ENCODE results near the gene NR1I3.
A peak's percentile ranks its signal among the peaks of the same experiment; 100 is the strongest.

The NR1I3 gene

DNA sequence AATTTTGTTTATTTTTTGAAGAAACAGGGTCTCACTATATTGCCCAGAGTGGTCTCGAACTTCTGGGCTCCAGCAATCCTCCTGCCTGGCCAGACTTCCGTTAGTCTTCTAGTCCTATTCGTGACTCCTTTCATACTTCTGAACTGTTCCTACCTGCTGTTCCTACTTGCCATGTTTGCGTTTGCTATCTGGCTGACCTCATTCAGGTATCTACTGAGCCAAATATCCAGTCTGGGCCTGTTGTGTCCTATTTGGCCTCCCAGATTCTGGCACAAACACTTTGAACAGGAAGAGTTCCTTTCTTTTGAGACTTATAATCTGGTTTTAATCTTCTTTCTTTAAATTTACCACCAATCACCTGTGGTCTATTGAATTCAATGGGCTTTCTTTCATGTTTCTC is 6.9 kb upstream of the NR1I3 start:
- H3K4me3 ChIP-seq (ENCODE audit: low read depth, low read length): no peak overlapping the region
- DNase-seq (ENCODE audit: low read depth): no peak
- TF ChIP-seq, protein P1, sequence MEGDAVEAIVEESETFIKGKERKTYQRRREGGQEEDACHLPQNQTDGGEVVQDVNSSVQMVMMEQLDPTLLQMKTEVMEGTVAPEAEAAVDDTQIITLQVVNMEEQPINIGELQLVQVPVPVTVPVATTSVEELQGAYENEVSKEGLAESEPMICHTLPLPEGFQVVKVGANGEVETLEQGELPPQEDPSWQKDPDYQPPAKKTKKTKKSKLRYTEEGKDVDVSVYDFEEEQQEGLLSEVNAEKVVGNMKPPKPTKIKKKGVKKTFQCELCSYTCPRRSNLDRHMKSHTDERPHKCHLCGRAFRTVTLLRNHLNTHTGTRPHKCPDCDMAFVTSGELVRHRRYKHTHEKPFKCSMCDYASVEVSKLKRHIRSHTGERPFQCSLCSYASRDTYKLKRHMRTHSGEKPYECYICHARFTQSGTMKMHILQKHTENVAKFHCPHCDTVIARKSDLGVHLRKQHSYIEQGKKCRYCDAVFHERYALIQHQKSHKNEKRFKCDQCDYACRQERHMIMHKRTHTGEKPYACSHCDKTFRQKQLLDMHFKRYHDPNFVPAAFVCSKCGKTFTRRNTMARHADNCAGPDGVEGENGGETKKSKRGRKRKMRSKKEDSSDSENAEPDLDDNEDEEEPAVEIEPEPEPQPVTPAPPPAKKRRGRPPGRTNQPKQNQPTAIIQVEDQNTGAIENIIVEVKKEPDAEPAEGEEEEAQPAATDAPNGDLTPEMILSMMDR (conservative IDR thresholded peaks at IDR 0.05; ENCODE audit: low read depth, low read length): no peak

DNA sequence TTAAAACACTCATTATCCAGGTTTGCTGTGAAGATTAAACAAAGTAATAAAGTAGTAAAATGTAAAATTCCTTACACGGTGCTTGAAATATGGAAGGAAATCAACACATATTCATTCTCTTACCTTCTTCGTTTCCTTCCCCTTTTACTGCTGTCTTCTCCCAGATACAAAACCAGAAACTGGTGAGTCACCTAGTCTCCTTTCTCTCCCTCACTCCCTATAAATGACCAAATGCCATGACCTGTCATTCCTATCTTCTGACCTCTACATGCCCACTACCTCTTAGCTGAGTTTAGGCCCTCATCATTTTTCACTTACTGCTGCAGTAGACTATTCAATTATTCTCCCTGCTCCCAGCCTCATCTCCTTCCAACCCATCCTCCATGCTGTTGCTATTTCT is 4.3 kb upstream of the NR1I3 start:
- TF ChIP-seq, protein P1 (conservative IDR thresholded peaks at IDR 0.05; ENCODE audit: low read depth, low read length): no peak
- DNase-seq (ENCODE audit: low read depth): no peak
- no peak overlapping the region for H3K4me3 ChIP-seq (ENCODE audit: low read depth, low read length)

DNA sequence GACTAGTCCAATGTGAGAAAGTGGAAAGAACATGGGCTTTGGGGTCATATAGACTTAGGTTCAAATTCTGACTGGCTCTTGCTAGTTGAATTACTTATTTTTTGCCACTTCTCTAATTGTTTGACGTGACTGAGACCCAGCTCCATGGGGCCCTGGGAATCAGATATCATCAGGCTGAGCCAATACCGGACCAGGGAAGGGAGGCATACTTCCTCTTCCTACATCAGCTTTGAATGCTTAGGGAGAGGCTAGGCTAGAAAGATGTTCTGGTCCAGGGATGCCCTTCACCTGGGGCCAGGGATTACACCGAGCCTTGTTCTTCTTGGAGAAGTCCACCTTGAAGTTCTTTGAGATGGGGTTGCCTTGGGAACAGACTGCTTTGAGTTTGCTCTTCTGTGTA is 3.7 kb upstream of the NR1I3 start:
- DNase-seq (ENCODE audit: low read depth): no peak
- H3K4me3 ChIP-seq (ENCODE audit: low read depth, low read length): no peak overlapping the region
- TF ChIP-seq, protein P1 (conservative IDR thresholded peaks at IDR 0.05; ENCODE audit: low read depth, low read length): no peak

DNA sequence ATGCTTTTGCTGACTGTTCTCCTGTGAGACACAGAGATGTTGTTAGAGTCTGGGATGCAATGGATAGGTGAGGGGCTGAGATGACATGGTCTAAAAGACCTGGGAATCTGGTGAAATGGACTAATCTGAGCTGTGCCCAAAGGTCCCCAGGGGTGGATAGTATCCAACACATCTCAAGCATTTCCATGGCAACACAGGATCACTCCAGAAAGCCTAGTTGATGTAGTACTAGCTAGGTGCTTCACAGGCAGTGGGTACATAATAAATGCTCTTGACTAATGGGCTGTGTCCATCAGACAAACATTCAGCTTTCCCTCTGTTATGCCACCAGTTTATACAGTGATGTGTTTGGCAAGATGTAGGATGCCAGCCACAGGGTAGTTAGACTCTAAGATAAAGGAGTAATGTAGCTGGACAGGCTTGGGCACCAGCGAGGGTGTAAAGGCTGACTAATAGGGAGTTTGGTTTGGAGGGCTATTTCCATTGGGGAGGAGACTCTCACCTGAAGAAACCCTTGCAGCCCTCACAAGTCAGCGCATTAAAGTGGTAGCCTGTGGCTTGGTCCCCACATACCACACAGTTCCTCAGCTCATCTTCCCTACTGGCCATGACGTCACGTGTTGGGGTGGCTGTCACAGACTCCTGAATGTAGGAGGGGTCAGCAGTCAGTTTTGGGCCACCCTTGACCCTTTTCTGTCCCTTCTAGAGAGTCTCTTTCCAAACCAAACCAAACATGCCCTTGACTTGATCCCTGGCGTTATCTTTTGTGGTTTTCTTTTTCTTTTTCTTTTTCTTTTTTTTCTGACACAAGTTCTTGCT is 1.8 kb downstream of the NR1I3 start:
- DNase-seq (ENCODE audit: low read depth): no peak
- TF ChIP-seq, protein P1 (conservative IDR thresholded peaks at IDR 0.05; ENCODE audit: low read depth, low read length): no peak
- H3K4me3 ChIP-seq (ENCODE audit: low read depth, low read length): no peak overlapping the region

DNA sequence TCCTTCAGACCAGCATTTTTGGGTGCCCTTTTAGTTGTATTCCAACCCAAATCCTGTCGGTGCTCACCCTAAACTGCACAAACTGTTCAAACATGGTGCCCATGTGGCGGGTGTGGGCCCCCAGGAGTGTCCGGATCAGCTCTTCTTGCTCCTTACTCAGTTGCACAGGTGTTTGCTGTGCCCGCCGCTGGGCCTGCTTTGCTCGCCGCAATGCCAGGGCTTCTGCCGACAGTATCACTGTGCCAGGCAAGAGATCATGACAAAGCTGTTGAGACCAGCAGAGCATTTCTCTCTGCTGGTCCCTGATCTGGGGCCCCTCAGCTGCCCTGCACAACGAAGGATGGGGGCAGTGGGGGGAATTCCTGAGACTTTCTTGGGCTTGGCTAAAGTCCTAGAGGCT is 4.9 kb downstream of the NR1I3 start:
- H3K4me3 ChIP-seq (ENCODE audit: low read depth, low read length): no peak overlapping the region
- TF ChIP-seq, protein P1 (conservative IDR thresholded peaks at IDR 0.05; ENCODE audit: low read depth, low read length): no peak
- DNase-seq (ENCODE audit: low read depth): no peak

DNA sequence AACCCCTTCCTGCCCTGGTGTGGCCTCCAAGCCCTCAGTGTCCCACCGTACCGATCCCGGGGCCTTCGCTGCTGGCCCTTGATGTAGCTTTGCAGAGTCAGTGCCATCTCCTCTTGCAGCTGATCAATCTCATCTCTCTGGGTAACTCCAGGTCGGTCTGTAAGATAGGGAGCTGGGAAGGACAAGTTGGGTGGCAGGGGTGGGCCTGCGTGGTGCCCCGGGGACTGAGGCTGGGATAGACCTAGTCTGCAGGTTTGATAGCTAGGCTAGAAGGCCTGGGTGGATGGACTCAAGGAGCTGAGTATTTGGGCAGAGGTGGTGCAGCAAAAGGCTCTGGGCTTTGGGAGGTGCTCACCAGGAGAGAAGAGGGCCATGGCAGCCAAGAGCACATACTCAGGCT is 7.2 kb downstream of the NR1I3 start:
- DNase-seq (ENCODE audit: low read depth): no peak
- no peak overlapping the region for H3K4me3 ChIP-seq (ENCODE audit: low read depth, low read length)
- TF ChIP-seq, protein P1 (conservative IDR thresholded peaks at IDR 0.05; ENCODE audit: low read depth, low read length): no peak

DNA sequence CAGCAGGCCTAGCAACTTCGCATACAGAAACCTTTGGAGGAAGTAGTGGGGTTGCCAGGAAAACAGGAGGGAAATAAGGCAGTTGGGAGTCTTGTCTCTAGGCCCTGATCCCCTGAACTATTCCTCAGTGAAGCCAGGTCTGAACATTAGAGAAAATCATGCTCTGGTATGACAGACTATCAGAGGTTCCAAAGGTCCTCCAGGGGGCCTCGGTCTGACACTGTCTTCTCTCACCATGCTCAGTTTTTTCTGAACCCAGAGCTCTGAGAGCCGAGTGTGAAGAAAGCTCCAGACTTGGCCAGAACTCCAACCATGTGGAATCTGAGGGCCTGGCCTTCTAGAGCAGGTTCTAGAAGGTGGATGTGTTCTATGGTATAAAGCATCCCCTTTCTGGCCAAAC is 8.1 kb downstream of the NR1I3 start:
- TF ChIP-seq, protein P1 (conservative IDR thresholded peaks at IDR 0.05; ENCODE audit: low read depth, low read length): peak; percentile 25
- no peak overlapping the region for H3K4me3 ChIP-seq (ENCODE audit: low read depth, low read length)
- peak; percentile 25 for DNase-seq (ENCODE audit: low read depth)

All from choroid plexus epithelial cell (primary cell).